Liver (tissue), 9 donors: ENCODE measurements around the gene HOXB3. TPM values are rescaled to one million over a fixed set of nuclear protein-coding genes. Genes with fewer than 3 reads are reported as not detected.
A peak's percentile ranks its signal among the peaks of the same experiment; 100 is the strongest.

Experiments
- DNase-seq: peaks from one replicate; pipeline ENCODE4 v3.0.0-alpha.2; 2017; ENCODE audit warnings: low spot score
- H3K27ac ChIP-seq, 2 donors: one replicate each; pipeline ENCODE4 v1.7.0; 2013; ENCODE audit warnings: inconsistent platforms in 2 of 2, low read length in 2 of 2, control low read depth in 1 of 2, low read depth in 1 of 2, mild to moderate bottlenecking in 1 of 2
- H3K27me3 ChIP-seq, 4 donors: one replicate each; pipeline versions ENCODE4 v1.6.1 to v1.7.0; 2013; ENCODE audit warnings: low read length in 3 of 4, inconsistent platforms in 1 of 4, mild to moderate bottlenecking in 1 of 4, moderate library complexity in 1 of 4; ENCODE audit not compliant: control insufficient read depth in 4 of 4, insufficient read depth in 4 of 4
- H3K36me3 ChIP-seq, 4 donors: one replicate each; pipeline versions ENCODE4 v1.6.1 to v1.7.0; 2013; ENCODE audit warnings: low read length in 3 of 4, mild to moderate bottlenecking in 3 of 4, low read depth in 1 of 4, moderate library complexity in 1 of 4; ENCODE audit not compliant: control insufficient read depth in 4 of 4, insufficient read depth in 3 of 4
- H3K4me1 ChIP-seq, 4 donors: one replicate each; pipeline versions ENCODE4 v1.6.1 to v1.7.0; 2013; ENCODE audit warnings: low read length in 3 of 4, mild to moderate bottlenecking in 3 of 4, moderate library complexity in 1 of 4; ENCODE audit not compliant: control insufficient read depth in 4 of 4, insufficient read depth in 4 of 4
- H3K4me3 ChIP-seq, 3 donors: one replicate each; pipeline versions ENCODE4 v1.6.1 to v1.7.0; 2013; ENCODE audit warnings: low read length in 3 of 3, control low read depth in 1 of 3, low read depth in 1 of 3, mild to moderate bottlenecking in 1 of 3
- H3K9ac ChIP-seq, 2 donors: one replicate each; pipeline ENCODE4 v1.7.0; 2013; ENCODE audit warnings: low read length in 2 of 2, mild to moderate bottlenecking in 2 of 2, moderate library complexity in 2 of 2, control low read depth in 1 of 2, low read depth in 1 of 2
- H3K9me3 ChIP-seq, 4 donors: one replicate each; pipeline versions ENCODE4 v1.6.1 to v1.7.0; 2013; ENCODE audit warnings: low read length in 3 of 4; ENCODE audit not compliant: control insufficient read depth in 4 of 4
- EGR1 ChIP-seq, 2 donors: IDR thresholded peaks; 2 replicates each; pipeline ENCODE4 v1.6.1; 2016 to 2018; ENCODE audit warnings: antibody characterized with exemption in 2 of 2, low read depth in 2 of 2
- FOXA1 ChIP-seq: IDR thresholded peaks from 2 replicates; pipeline ENCODE4 v1.6.1; 2016; ENCODE audit warnings: antibody characterized with exemption
- FOXA2 ChIP-seq: IDR thresholded peaks from 2 replicates; pipeline ENCODE4 v1.6.1; 2016; ENCODE audit warnings: antibody characterized with exemption
- GABPA ChIP-seq, 2 donors: IDR thresholded peaks in 1 of 2; conservative IDR thresholded peaks in 1 of 2; 2 replicates each; pipeline ENCODE4 v1.6.1; 2016; ENCODE audit warnings: antibody characterized with exemption in 2 of 2, mild to moderate bottlenecking in 1 of 2, moderate library complexity in 1 of 2
- HNF4A ChIP-seq, 2 donors: conservative IDR thresholded peaks; 2 replicates each; pipeline ENCODE4 v1.6.1; 2016; ENCODE audit warnings: antibody characterized with exemption in 2 of 2, mild to moderate bottlenecking in 2 of 2
- HNF4G ChIP-seq: IDR thresholded peaks from 2 replicates; pipeline ENCODE4 v1.6.1; 2016; ENCODE audit warnings: antibody characterized with exemption
- JUND ChIP-seq, 2 donors: IDR thresholded peaks; 2 replicates each; pipeline ENCODE4 v1.6.1; 2016; ENCODE audit warnings: antibody characterized with exemption in 2 of 2
- NR2F2 ChIP-seq: IDR thresholded peaks from 2 replicates; pipeline ENCODE4 v1.6.1; 2016; ENCODE audit warnings: antibody characterized with exemption
- RAD21 ChIP-seq, 2 donors: IDR thresholded peaks; 2 replicates each; pipeline ENCODE4 v1.6.1; 2016; ENCODE audit warnings: antibody characterized with exemption in 2 of 2, mild to moderate bottlenecking in 2 of 2
- RXRA ChIP-seq, 2 donors: IDR thresholded peaks; 2 replicates each; pipeline ENCODE4 v1.6.1; 2017 to 2018; ENCODE audit warnings: antibody characterized with exemption in 2 of 2, mild to moderate bottlenecking in 1 of 2
- SP1 ChIP-seq: IDR thresholded peaks from 2 replicates; pipeline ENCODE4 v1.6.1; 2018; ENCODE audit warnings: antibody characterized with exemption, mild to moderate bottlenecking
- TAF1 ChIP-seq: conservative IDR thresholded peaks from 2 replicates; pipeline ENCODE4 v1.6.1; 2016; ENCODE audit warnings: antibody characterized with exemption, mild to moderate bottlenecking
- YY1 ChIP-seq: IDR thresholded peaks from 2 replicates; pipeline ENCODE4 v1.6.1; 2016; ENCODE audit warnings: antibody characterized with exemption, mild to moderate bottlenecking
- WGBS: extraction: QIAGEN DNeasy Blood & Tissue Kit; methylation state at CpG from one replicate; pipeline ENCODE4 v1.1.7; 2013; 5-methylcytosine and 5-hydroxymethylcytosine counted together
- polyA plus RNA-seq, 2 donors: library from polyadenylated mRNA; stranded (reverse) in 1 of 2; unstranded in 1 of 2; fragments of 200-250 nt in 1 of 2; fragments of >200 nt in 1 of 2; fragmentation: Nextera tagmentation in 1 of 2; extraction: Ambion mirVana in 1 of 2; gene quantifications; one replicate each; pipeline versions ENCODE4 v1.2.1 to v1.2.3, GENCODE V29; 2013 to 2015
- total RNA-seq, 2 donors: library from RNA; depleted of rRNA; stranded (reverse); fragments of >200 nt; gene quantifications; one replicate each; pipeline ENCODE4 v1.2.3, GENCODE V29; 2014
- TF ChIP-seq, protein P1 (sequence below): IDR thresholded peaks from 2 replicates; pipeline ENCODE4 v1.6.1; 2016; ENCODE audit warnings: antibody characterized with exemption, mild to moderate bottlenecking
- TF ChIP-seq, protein P2 (sequence below): IDR thresholded peaks from 2 replicates; pipeline ENCODE4 v1.6.1; 2016; ENCODE audit warnings: antibody characterized with exemption
- TF ChIP-seq, protein P3 (sequence below): IDR thresholded peaks from 2 replicates; pipeline ENCODE4 v1.6.1; 2016; ENCODE audit warnings: antibody characterized with exemption
- TF ChIP-seq, protein P4 (sequence below): fragments of 150-350 bp; IDR thresholded peaks from 2 replicates; pipeline ENCODE4 v1.5.1; 2017; ENCODE audit warnings: improper control_type of control experiment, low read depth, low read length; ENCODE audit not compliant: missing input control
- TF ChIP-seq, protein P5 (sequence below): IDR thresholded peaks from 2 replicates; pipeline ENCODE4 v1.6.1; 2016; ENCODE audit warnings: antibody characterized with exemption
- donor health status: healthy.
- donor health status: healthy.
- donor health status: healthy.
- donor health status: healthy.
- donor health status: healthy.

HOXB3 gene
- total and polyA plus RNA-seq, 4 donors = 0.75 to 2.2 (median 1.2) TPM

DNA sequence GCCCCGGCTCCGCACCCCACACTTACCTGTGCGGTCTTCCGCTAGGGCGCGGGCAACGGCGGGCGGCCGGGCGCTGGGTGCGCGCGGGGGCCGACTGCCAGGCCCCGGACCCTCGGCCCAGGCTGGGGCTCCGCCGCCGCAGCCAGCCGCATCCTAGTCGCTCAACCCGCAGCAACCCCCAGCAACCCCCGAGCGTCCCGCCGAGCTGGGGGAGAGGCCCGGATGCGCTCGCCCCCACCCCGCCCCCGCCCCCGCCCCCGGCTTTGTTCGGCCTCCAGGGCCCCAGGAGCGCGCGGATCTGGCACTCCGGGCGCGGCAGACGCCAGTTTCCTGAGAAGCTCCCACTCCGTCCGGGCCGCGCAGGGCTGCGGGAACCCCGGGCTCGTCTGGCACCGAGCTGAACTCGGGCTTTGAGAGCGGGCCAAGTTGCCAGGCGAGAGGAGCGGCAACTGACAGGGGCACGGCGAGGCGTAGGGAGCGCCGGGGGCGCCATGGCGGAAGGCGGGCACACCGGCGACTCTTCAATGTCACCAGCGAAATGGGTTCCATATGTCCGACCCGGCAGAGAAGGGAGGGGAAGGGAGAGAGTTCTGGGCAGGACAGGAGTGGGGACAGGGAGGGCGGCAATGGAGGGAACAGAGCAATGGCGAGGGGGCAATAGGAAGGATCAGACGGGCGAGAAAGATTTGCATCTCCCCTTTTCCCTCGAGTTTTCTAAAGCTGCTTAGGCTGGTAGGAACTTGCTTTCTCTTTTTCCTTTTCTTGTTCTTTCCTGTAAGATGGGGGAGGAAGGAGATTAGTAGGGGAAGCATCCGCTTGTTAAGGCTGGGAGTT, 25.6 kb downstream of the HOXB3 start:
- TF ChIP-seq NR2F2 (no peak), RAD21 (IDR thresholded peaks at IDR 0.05) (no peak), YY1 (no peak), JUND (IDR thresholded peaks at IDR 0.05) (no peak), EGR1 (IDR thresholded peaks at IDR 0.05; ENCODE audit: low read depth in 2 of 2) (no peak), GABPA (IDR thresholded peaks at IDR 0.05 in 1 of 2, conservative IDR thresholded peaks at IDR 0.05 in 1 of 2) (no peak), TAF1 (no peak), HNF4G (no peak)
- TF ChIP-seq, protein P1, sequence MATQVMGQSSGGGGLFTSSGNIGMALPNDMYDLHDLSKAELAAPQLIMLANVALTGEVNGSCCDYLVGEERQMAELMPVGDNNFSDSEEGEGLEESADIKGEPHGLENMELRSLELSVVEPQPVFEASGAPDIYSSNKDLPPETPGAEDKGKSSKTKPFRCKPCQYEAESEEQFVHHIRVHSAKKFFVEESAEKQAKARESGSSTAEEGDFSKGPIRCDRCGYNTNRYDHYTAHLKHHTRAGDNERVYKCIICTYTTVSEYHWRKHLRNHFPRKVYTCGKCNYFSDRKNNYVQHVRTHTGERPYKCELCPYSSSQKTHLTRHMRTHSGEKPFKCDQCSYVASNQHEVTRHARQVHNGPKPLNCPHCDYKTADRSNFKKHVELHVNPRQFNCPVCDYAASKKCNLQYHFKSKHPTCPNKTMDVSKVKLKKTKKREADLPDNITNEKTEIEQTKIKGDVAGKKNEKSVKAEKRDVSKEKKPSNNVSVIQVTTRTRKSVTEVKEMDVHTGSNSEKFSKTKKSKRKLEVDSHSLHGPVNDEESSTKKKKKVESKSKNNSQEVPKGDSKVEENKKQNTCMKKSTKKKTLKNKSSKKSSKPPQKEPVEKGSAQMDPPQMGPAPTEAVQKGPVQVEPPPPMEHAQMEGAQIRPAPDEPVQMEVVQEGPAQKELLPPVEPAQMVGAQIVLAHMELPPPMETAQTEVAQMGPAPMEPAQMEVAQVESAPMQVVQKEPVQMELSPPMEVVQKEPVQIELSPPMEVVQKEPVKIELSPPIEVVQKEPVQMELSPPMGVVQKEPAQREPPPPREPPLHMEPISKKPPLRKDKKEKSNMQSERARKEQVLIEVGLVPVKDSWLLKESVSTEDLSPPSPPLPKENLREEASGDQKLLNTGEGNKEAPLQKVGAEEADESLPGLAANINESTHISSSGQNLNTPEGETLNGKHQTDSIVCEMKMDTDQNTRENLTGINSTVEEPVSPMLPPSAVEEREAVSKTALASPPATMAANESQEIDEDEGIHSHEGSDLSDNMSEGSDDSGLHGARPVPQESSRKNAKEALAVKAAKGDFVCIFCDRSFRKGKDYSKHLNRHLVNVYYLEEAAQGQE = no peak
- Histone ChIP-seq H3K9me3 (no peaks in the 10 kb centered on the region), H3K4me3 (peak overlapping the region in 1 of 3 donors; percentile 31), H3K4me1 (peaks cover 0 to 2% (median 0%) of the 10 kb centered on the region in 4 donors), H3K27ac (peak overlapping the region; percentile 43 to 70), H3K9ac (no peak overlapping the region), H3K36me3 (no peaks in the 10 kb centered on the region), H3K27me3 (peaks cover 3 to 15% (median 8%) of the 10 kb centered on the region in 4 donors)
- WGBS = 20% methylated on average over 73 of the region's 73 CpGs
- DNase-seq = no peak

DNA sequence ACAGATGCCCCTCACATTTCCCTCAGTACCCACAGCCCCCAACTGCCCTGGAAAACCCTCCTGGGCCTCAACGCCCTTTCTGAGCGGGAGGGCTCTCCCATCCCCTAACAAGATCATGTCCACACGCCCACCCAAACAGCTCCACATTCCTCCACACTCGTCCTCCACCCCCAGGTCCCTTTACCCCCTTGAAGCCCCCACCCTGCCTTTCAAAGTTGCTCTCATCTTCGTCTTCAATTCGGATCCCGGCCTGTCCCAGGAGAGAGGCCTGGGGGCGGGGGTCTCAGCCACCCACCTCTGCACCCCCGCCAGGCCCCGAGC, 26.2 kb downstream of the HOXB3 start:
- Histone ChIP-seq H3K27ac (peak overlapping the region in 1 of 2 donors; percentile 16), H3K9ac (no peak overlapping the region), H3K9me3 (no peaks in the 10 kb centered on the region), H3K27me3 (peaks cover 3 to 15% (median 8%) of the 10 kb centered on the region in 4 donors), H3K4me3 (peak overlapping the region in 1 of 3 donors; percentile 31), H3K36me3 (no peaks in the 10 kb centered on the region), H3K4me1 (peaks cover 0 to 2% (median 0%) of the 10 kb centered on the region in 4 donors)
- no peak for DNase-seq
- 24% methylated on average over 10 of the region's 10 CpGs for WGBS
- TF ChIP-seq HNF4A (conservative IDR thresholded peaks at IDR 0.05) (no peak), FOXA1 (no peak), NR2F2 (no peak), JUND (IDR thresholded peaks at IDR 0.05) (no peak), YY1 (no peak), GABPA (IDR thresholded peaks at IDR 0.05 in 1 of 2, conservative IDR thresholded peaks at IDR 0.05 in 1 of 2) (no peak), HNF4G (no peak), SP1 (no peak), TAF1 (no peak), RXRA (IDR thresholded peaks at IDR 0.05) (no peak), RAD21 (IDR thresholded peaks at IDR 0.05) (no peak), EGR1 (IDR thresholded peaks at IDR 0.05; ENCODE audit: low read depth in 2 of 2) (no peak), FOXA2 (no peak)
- TF ChIP-seq, protein P2, sequence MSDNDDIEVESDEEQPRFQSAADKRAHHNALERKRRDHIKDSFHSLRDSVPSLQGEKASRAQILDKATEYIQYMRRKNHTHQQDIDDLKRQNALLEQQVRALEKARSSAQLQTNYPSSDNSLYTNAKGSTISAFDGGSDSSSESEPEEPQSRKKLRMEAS = no peak
- TF ChIP-seq, protein P3, sequence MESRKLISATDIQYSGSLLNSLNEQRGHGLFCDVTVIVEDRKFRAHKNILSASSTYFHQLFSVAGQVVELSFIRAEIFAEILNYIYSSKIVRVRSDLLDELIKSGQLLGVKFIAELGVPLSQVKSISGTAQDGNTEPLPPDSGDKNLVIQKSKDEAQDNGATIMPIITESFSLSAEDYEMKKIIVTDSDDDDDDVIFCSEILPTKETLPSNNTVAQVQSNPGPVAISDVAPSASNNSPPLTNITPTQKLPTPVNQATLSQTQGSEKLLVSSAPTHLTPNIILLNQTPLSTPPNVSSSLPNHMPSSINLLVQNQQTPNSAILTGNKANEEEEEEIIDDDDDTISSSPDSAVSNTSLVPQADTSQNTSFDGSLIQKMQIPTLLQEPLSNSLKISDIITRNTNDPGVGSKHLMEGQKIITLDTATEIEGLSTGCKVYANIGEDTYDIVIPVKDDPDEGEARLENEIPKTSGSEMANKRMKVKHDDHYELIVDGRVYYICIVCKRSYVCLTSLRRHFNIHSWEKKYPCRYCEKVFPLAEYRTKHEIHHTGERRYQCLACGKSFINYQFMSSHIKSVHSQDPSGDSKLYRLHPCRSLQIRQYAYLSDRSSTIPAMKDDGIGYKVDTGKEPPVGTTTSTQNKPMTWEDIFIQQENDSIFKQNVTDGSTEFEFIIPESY = no peak
- TF ChIP-seq, protein P4, sequence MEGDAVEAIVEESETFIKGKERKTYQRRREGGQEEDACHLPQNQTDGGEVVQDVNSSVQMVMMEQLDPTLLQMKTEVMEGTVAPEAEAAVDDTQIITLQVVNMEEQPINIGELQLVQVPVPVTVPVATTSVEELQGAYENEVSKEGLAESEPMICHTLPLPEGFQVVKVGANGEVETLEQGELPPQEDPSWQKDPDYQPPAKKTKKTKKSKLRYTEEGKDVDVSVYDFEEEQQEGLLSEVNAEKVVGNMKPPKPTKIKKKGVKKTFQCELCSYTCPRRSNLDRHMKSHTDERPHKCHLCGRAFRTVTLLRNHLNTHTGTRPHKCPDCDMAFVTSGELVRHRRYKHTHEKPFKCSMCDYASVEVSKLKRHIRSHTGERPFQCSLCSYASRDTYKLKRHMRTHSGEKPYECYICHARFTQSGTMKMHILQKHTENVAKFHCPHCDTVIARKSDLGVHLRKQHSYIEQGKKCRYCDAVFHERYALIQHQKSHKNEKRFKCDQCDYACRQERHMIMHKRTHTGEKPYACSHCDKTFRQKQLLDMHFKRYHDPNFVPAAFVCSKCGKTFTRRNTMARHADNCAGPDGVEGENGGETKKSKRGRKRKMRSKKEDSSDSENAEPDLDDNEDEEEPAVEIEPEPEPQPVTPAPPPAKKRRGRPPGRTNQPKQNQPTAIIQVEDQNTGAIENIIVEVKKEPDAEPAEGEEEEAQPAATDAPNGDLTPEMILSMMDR = no peak
- TF ChIP-seq, protein P5, sequence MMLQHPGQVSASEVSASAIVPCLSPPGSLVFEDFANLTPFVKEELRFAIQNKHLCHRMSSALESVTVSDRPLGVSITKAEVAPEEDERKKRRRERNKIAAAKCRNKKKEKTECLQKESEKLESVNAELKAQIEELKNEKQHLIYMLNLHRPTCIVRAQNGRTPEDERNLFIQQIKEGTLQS = no peak
- TF ChIP-seq, protein P1 = no peak
